GDM1 (cell line): ENCODE data around the gene CYP2U1.
"Not testable (repeated sequence)": the region's sequence is repeated elsewhere in the genome, so short reads cannot be mapped to it uniquely, and the experiment has no call there.

Experiments
- DNase-seq: peaks from one replicate; lab custom pipeline; 2025; lab: John Stamatoyannopoulos, UW

The CYP2U1 gene

GRCh38 chr4:107922486-107923473 lies 8.6 kb upstream of the CYP2U1 start:
- no peak for DNase-seq

GRCh38 chr4:107925713-107926112 lies 5.6 kb upstream of the CYP2U1 start:
- not testable (repeated sequence) for DNase-seq

GRCh38 chr4:107926875-107927274 lies 4.5 kb upstream of the CYP2U1 start:
- not testable (repeated sequence) for DNase-seq

GRCh38 chr4:107931775-107932321 lies 499 bp downstream of the CYP2U1 start:
- no peak for DNase-seq

- no peak for DNase-seq
Measured at GRCh38 chr4:107935246-107935645, 3.9 kb downstream of the CYP2U1 start.

GRCh38 chr4:107937040-107937439 lies 5.7 kb downstream of the CYP2U1 start:
- no peak for DNase-seq

GRCh38 chr4:107939307-107939706 lies 8.0 kb downstream of the CYP2U1 start:
- DNase-seq, result no peak

- DNase-seq, result no peak
Measured at GRCh38 chr4:107945809-107946208, 14.5 kb downstream of the CYP2U1 start.

- no peak for DNase-seq
Measured at GRCh38 chr4:107950746-107951540, 19.6 kb downstream of the CYP2U1 start.

GRCh38 chr4:107951551-107951950 lies 20.2 kb downstream of the CYP2U1 start:
- DNase-seq, result no peak

- no peak for DNase-seq
Measured at GRCh38 chr4:107956011-107956410, 24.7 kb downstream of the CYP2U1 start.

- DNase-seq, result no peak
Measured at GRCh38 chr4:107966903-107967302, 35.6 kb downstream of the CYP2U1 start.

- DNase-seq, result not testable (repeated sequence)
Measured at GRCh38 chr4:107967519-107967918, 36.2 kb downstream of the CYP2U1 start.

- not testable (repeated sequence) for DNase-seq
Measured at GRCh38 chr4:107967921-107968320, 36.6 kb downstream of the CYP2U1 start.

GRCh38 chr4:107970063-107970798 lies 38.9 kb downstream of the CYP2U1 start:
- no peak for DNase-seq

- no peak for DNase-seq
Measured at GRCh38 chr4:107972605-107973004, 41.3 kb downstream of the CYP2U1 start.

GRCh38 chr4:107974523-107974922 lies 43.2 kb downstream of the CYP2U1 start:
- DNase-seq, result no peak

- no peak for DNase-seq
Measured at GRCh38 chr4:107977482-107977881, 46.1 kb downstream of the CYP2U1 start.

GRCh38 chr4:107977966-107978705 lies 46.8 kb downstream of the CYP2U1 start:
- no peak for DNase-seq

- DNase-seq, result no peak
Measured at GRCh38 chr4:107978716-107979451, 47.5 kb downstream of the CYP2U1 start.
